HepG2 (cell line): Measurements from ENCODE around the gene IGF2BP1. TPM values are rescaled to one million over a fixed set of nuclear protein-coding genes. Genes with fewer than 3 reads are reported as not detected.
A peak's percentile ranks its signal among the peaks of the same experiment; 100 is the strongest.

ENCODE experiments used
- AKAP8 ChIP-seq: sonication (generic); formaldehyde crosslinking; IDR thresholded peaks from 2 replicates; pipeline ENCODE4 v1.5.1; 2020; ENCODE audit warnings: mild to moderate bottlenecking, missing genetic modification reagents
- ATF6 ChIP-seq: sonication (generic); formaldehyde crosslinking; conservative IDR thresholded peaks from 2 replicates; pipeline ENCODE4 v1.4.0; 2020; ENCODE audit warnings: missing genetic modification reagents
- CAMTA2 ChIP-seq: sonication (generic); formaldehyde crosslinking; IDR thresholded peaks from 2 replicates; pipeline ENCODE4 v1.4.0; 2020; ENCODE audit warnings: mild to moderate bottlenecking, missing genetic modification reagents, borderline replicate concordance
- CENPT ChIP-seq: sonication (generic); formaldehyde crosslinking; IDR thresholded peaks from 2 replicates; pipeline ENCODE4 v1.8.0; 2022; ENCODE audit warnings: low read depth, mild to moderate bottlenecking, moderate library complexity, missing genetic modification reagents
- CREBL2 ChIP-seq: sonication (generic); formaldehyde crosslinking; IDR thresholded peaks from 2 replicates; pipeline ENCODE4 v1.8.1; 2023; ENCODE audit warnings: missing genetic modification reagents, mild to moderate bottlenecking, borderline replicate concordance
- DRAP1 ChIP-seq: IDR thresholded peaks from 2 replicates; pipeline ENCODE4 v1.6.1; 2016; ENCODE audit warnings: missing genetic modification reagents, missing compliant biosample characterization
- FOXK1 ChIP-seq: sonication (generic); formaldehyde crosslinking; IDR thresholded peaks from 2 replicates; pipeline ENCODE4 v1.4.0; 2020; ENCODE audit warnings: low read depth, missing genetic modification reagents, borderline replicate concordance
- IRF1 ChIP-seq: sonication (generic); formaldehyde crosslinking; IDR thresholded peaks from 2 replicates; pipeline ENCODE4 v1.4.0; 2020; ENCODE audit warnings: low read depth, mild to moderate bottlenecking, missing genetic modification reagents
- MXI1 ChIP-seq: IDR thresholded peaks from 3 replicates; pipeline ENCODE4 v1.6.1; 2012; ENCODE audit warnings: low read depth, low read length, inconsistent platforms, borderline replicate concordance
- PLSCR1 ChIP-seq: sonication (generic); formaldehyde crosslinking; IDR thresholded peaks from 2 replicates; pipeline ENCODE4 v1.5.0; 2020; ENCODE audit warnings: missing genetic modification reagents, mild to moderate bottlenecking, borderline replicate concordance
- TCF7L2 ChIP-seq: IDR thresholded peaks from 2 replicates; pipeline ENCODE4 v1.6.1; 2011; ENCODE audit warnings: mild to moderate bottlenecking, low read depth, low read length, moderate library complexity
- ZBTB34 ChIP-seq: sonication (generic); formaldehyde crosslinking; IDR thresholded peaks from 2 replicates; pipeline ENCODE4 v1.8.0; 2022; ENCODE audit warnings: mild to moderate bottlenecking, missing genetic modification reagents
- ZBTB46 ChIP-seq: sonication (generic); formaldehyde crosslinking; IDR thresholded peaks from 2 replicates; pipeline ENCODE4 v1.4.0; 2020; ENCODE audit warnings: mild to moderate bottlenecking, missing genetic modification reagents, borderline replicate concordance
- ZNF337 ChIP-seq: sonication (generic); formaldehyde crosslinking; IDR thresholded peaks from 2 replicates; pipeline ENCODE4 v1.5.1; 2020; ENCODE audit warnings: missing genetic modification reagents, low read depth, mild to moderate bottlenecking, borderline replicate concordance
- ZNF34 ChIP-seq: sonication (generic); formaldehyde crosslinking; IDR thresholded peaks from 2 replicates; pipeline ENCODE4 v1.4.0; 2020; ENCODE audit warnings: mild to moderate bottlenecking, missing genetic modification reagents, borderline replicate concordance
- ZNF740 ChIP-seq: sonication (generic); formaldehyde crosslinking; IDR thresholded peaks from 2 replicates; pipeline ENCODE4 v1.4.0; 2020; ENCODE audit warnings: missing genetic modification reagents
- ZNF782 ChIP-seq: sonication (generic); formaldehyde crosslinking; IDR thresholded peaks from 2 replicates; pipeline ENCODE4 v1.4.0; 2020; ENCODE audit warnings: missing genetic modification reagents, mild to moderate bottlenecking, borderline replicate concordance
- ZNF792 ChIP-seq: IDR thresholded peaks from 2 replicates; pipeline ENCODE4 v1.6.1; 2016
- ZNF883 ChIP-seq: sonication (generic); formaldehyde crosslinking; IDR thresholded peaks from 2 replicates; pipeline ENCODE4 v1.5.1; 2020; ENCODE audit warnings: mild to moderate bottlenecking, missing genetic modification reagents; ENCODE audit errors: not compliant biosample characterization
- ZSCAN31 ChIP-seq: sonication (generic); formaldehyde crosslinking; IDR thresholded peaks from 2 replicates; pipeline ENCODE4 v1.5.0; 2020; ENCODE audit warnings: low read depth, mild to moderate bottlenecking, missing genetic modification reagents
- polyA plus RNA-seq, 8 experiments: library from polyadenylated mRNA; depleted of rRNA in 3 of 8; stranded (reverse) in 7 of 8; unstranded in 1 of 8; fragments of >200 nt; fragmentation: Illumina TruSeq in 4 of 8; extraction: Trizol in 4 of 8; gene quantifications; 2 replicates each; pipeline versions ENCODE4 v1.2.1 to v1.2.3, GENCODE V29; 2011 to 2016; ENCODE audit warnings: low read depth in 4 of 8, missing spikeins in 1 of 8, mixed read lengths in 1 of 8; ENCODE audit not compliant: insufficient read depth in 1 of 8
- total RNA-seq, 5 experiments: library from RNA; depleted of rRNA; stranded (reverse); fragments of >200 nt; fragmentation: Illumina TruSeq; extraction: Trizol; gene quantifications; 2 replicates each; pipeline ENCODE4 v1.2.3, GENCODE V29; 2016; ENCODE audit warnings: low read depth in 1 of 5

The IGF2BP1 gene
- total and polyA plus RNA-seq, 2 of the 13 experiments (the other 11 are each of a cell fraction or from before 2014, with no cell fraction given) = 29.7 to 75.1 TPM

- TF ChIP-seq IRF1 (CRISPR knock-in tag) = no peak; the same call in 1 of the 2 replicates
- no peak; the same call in 2 of the 3 replicates for TF ChIP-seq MXI1
- no peak for TF ChIP-seq ZNF337 (CRISPR knock-in tag)
- no peak for TF ChIP-seq TCF7L2
- TF ChIP-seq ZNF782 (CRISPR knock-in tag) = no peak; the same call in 1 of the 2 replicates
- TF ChIP-seq DRAP1 (CRISPR knock-in tag) = peak; percentile 9; the same call in 1 of the 2 replicates
- TF ChIP-seq AKAP8 (CRISPR knock-in tag) = no peak; the same call in 1 of the 2 replicates
- TF ChIP-seq ZNF34 (CRISPR knock-in tag) = no peak
- TF ChIP-seq ATF6 (CRISPR knock-in tag) = no peak
- TF ChIP-seq ZNF883 (CRISPR knock-in tag) = peak; percentile 84
- TF ChIP-seq ZNF740 (CRISPR knock-in tag) = 0 out of 2 replicates have a peak, but pooled peaks have one; percentile 14
- no peak for TF ChIP-seq CENPT (CRISPR knock-in tag)
- TF ChIP-seq CREBL2 = no peak; the same call in 1 of the 2 replicates
- no peak; the same call in 1 of the 2 replicates for TF ChIP-seq ZSCAN31 (CRISPR knock-in tag)
- TF ChIP-seq ZBTB34 = no peak
- peak; percentile 20; the same call in 1 of the 2 replicates for TF ChIP-seq ZNF792 (CRISPR knock-in tag)
- no peak for TF ChIP-seq CAMTA2 (CRISPR knock-in tag)
- TF ChIP-seq ZBTB46 (CRISPR knock-in tag) = 0 out of 2 replicates have a peak, but pooled peaks have one; percentile 2
- no peak for TF ChIP-seq PLSCR1
- peak; percentile 62; the same call in 1 of the 2 replicates for TF ChIP-seq FOXK1 (CRISPR knock-in tag)
Observed at GRCh38 chr17:48997103-48997826, at the start of gene IGF2BP1 (continued).
